Type B pancreatic cell (in vitro differentiated cells): ENCODE measurements around the gene SLC22A15. TPM values are rescaled to one million over a fixed set of nuclear protein-coding genes. Genes with fewer than 3 reads are reported as not detected.

Experiments
- DNase-seq: peaks from one replicate; pipeline ENCODE4 v3.0.0; 2021; ENCODE audit warnings: mixed read lengths; ENCODE audit not compliant: unreplicated experiment; ENCODE audit errors: extremely low spot score
- H3K27ac Mint-ChIP-seq: 2 replicates; pipeline ENCODE4 v1.8.0; 2021; ENCODE audit warnings: mild to moderate bottlenecking, mixed read lengths
- H3K27me3 Mint-ChIP-seq: 2 replicates; pipeline ENCODE4 v1.8.0; 2021; ENCODE audit warnings: mixed read lengths
- H3K36me3 Mint-ChIP-seq: 2 replicates; pipeline ENCODE4 v1.8.0; 2021; ENCODE audit warnings: mixed read lengths
- H3K4me1 Mint-ChIP-seq: one replicate; pipeline ENCODE4 v1.8.0; 2021; ENCODE audit warnings: mixed read lengths; ENCODE audit not compliant: unreplicated experiment
- H3K4me3 Mint-ChIP-seq: 2 replicates; pipeline ENCODE4 v1.8.0; 2021; ENCODE audit warnings: mild to moderate bottlenecking, mixed read lengths
- H3K9me3 Mint-ChIP-seq: 2 replicates; pipeline ENCODE4 v1.8.0; 2021; ENCODE audit warnings: mixed read lengths
- CTCF ChIP-seq: fragments of 200-600 bp; sonication (generic); conservative IDR thresholded peaks from 2 replicates; pipeline ENCODE4 v1.5.0; 2021; ENCODE audit warnings: antibody characterized with exemption, mild to moderate bottlenecking
- total RNA-seq: library from RNA; stranded (reverse); gene quantifications from 2 replicates; pipeline ENCODE4 v1.2.1, GENCODE V29; 2021; ENCODE audit warnings: low replicate concordance

The SLC22A15 gene
- total RNA-seq, 1 donor from 2014 or later = 3.9 TPM

DNA sequence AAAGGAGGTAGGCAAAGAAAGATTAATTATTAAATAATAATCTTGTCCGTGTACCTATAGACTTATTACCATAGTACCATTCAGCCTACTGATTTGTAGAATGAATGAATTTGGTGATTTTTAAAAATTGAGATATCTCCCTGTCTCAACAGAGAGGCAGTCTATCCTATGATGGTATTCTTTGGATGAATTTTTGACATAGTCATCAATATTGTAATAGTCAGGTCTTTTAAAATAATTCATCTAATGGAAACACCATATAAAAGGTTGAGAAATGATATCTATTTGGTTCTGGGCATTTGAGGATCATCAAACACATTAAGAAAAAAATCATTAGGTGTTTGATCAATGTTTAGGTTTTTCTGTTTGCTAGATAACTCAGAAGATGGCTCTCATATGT lies 99.3 kb downstream of the SLC22A15 start:
- Mint-ChIP-seq H3K4me1 (no peaks in the 10 kb centered on the region), H3K27me3 (peaks cover 3% of the 10 kb centered on the region), H3K36me3 (peaks cover 4% of the 10 kb centered on the region), H3K9me3 (peaks cover 6% of the 10 kb centered on the region), H3K4me3 (no peak overlapping the region), H3K27ac (no peak overlapping the region)
- no peak for DNase-seq
- no peak for TF ChIP-seq CTCF

- H3K27ac Mint-ChIP-seq = no peak overlapping the region
- peaks cover 4% of the 10 kb centered on the region for H3K36me3 Mint-ChIP-seq
- H3K4me3 Mint-ChIP-seq = no peak overlapping the region
- DNase-seq = no peak
- peaks cover 3% of the 10 kb centered on the region for H3K27me3 Mint-ChIP-seq
- peaks cover 6% of the 10 kb centered on the region for H3K9me3 Mint-ChIP-seq
- no peak for TF ChIP-seq CTCF
- H3K4me1 Mint-ChIP-seq = no peaks in the 10 kb centered on the region
Observed at GRCh38 chr1:116075990-116076389, 99.7 kb downstream of the SLC22A15 start.

DNA sequence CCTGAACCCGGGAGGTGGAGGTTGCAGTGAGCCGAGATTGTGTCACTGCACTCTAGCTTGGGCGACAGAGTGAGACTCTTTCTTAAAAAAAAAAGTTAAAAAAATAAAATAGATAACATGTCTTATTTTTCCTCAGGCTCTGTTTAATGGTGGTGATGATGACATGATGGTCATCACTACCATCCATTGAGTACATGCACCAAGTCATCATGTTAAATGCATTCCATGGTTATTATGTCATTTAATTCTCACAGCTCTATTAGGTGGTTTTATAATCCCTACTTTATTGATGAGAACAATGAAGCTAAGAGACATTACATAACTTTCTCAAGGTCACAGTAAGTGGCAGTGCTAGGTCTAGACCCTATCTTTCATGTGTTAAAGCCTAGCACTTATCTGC lies 100.5 kb downstream of the SLC22A15 start:
- peaks cover 4% of the 10 kb centered on the region for H3K36me3 Mint-ChIP-seq
- H3K4me3 Mint-ChIP-seq = no peak overlapping the region
- peaks cover 6% of the 10 kb centered on the region for H3K9me3 Mint-ChIP-seq
- peaks cover 3% of the 10 kb centered on the region for H3K27me3 Mint-ChIP-seq
- no peak for DNase-seq
- TF ChIP-seq CTCF = no peak
- no peak overlapping the region for H3K27ac Mint-ChIP-seq
- no peaks in the 10 kb centered on the region for H3K4me1 Mint-ChIP-seq

DNA sequence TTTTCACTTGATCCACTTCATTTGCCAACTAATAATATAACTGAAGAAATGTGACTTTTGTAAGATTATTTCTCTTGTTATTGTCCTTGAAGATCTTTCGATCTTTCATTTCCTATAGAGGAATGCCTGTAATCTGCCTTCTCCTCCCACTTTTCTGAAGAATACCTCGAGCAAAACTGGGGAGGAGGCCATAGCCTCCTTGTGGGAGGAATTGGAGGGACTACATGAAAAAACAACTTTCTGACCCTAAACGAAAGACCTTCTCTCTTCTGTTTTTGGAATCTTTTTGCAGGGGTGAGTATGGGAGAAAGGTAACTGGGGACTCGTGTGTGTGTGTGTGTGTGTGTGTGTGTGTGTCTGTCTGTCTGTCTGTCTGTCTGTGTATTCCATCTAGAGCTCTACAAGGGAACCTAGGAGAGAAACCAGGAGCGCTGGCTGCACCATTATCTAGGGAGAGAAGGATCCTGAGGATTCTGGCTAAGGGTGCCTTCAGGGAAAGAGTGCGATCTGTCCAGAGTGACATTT lies 102.4 kb downstream of the SLC22A15 start:
- TF ChIP-seq CTCF = peak; percentile 12
- Mint-ChIP-seq H3K9me3 (peaks cover 6% of the 10 kb centered on the region), H3K36me3 (peaks cover 4% of the 10 kb centered on the region), H3K27me3 (peaks cover 3% of the 10 kb centered on the region), H3K4me1 (no peaks in the 10 kb centered on the region), H3K4me3 (no peak overlapping the region), H3K27ac (no peak overlapping the region)
- DNase-seq = no peak

DNA sequence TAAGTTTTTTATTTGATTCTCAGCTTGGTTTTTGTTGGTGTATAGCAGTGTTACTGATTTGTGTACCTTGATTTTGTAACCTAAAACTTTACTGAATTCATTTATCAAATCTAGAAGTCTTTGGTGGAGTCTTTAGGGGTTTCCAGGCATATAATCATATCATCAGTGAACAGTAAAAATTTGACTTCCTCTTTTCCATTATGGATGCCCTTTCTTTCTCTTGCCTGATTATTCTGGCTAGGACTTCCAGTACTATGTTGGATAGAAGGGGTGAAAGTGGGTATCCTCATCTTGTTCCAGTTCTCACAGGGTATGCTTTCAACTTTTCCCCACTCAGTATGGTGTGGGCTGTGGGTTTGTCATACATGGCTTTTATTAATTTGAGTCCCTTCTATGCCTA lies 111.3 kb downstream of the SLC22A15 start:
- H3K27ac Mint-ChIP-seq = no peak overlapping the region
- TF ChIP-seq CTCF = no peak
- no peaks in the 10 kb centered on the region for H3K36me3 Mint-ChIP-seq
- peaks cover 12% of the 10 kb centered on the region for H3K9me3 Mint-ChIP-seq
- no peak for DNase-seq
- no peaks in the 10 kb centered on the region for H3K4me1 Mint-ChIP-seq
- H3K4me3 Mint-ChIP-seq = no peak overlapping the region
- H3K27me3 Mint-ChIP-seq = no peaks in the 10 kb centered on the region

- H3K36me3 Mint-ChIP-seq = no peaks in the 10 kb centered on the region
- DNase-seq = no peak
- H3K4me1 Mint-ChIP-seq = no peaks in the 10 kb centered on the region
- H3K4me3 Mint-ChIP-seq = no peak overlapping the region
- no peak overlapping the region for H3K27ac Mint-ChIP-seq
- no peaks in the 10 kb centered on the region for H3K27me3 Mint-ChIP-seq
- no peak for TF ChIP-seq CTCF
- peaks cover 12% of the 10 kb centered on the region for H3K9me3 Mint-ChIP-seq
Observed at GRCh38 chr1:116089870-116090269, 113.6 kb downstream of the SLC22A15 start.
